Esophagus muscularis mucosa (tissue), 3 donors: ENCODE data around the gene OXCT2.
"Not testable (repeated sequence)": the region's sequence is repeated elsewhere in the genome, so short reads cannot be mapped to it uniquely, and the experiment has no call there.

ENCODE experiments used
- POLR2A ChIP-seq: fragments of 450-650 bp; IDR thresholded peaks from one replicate; pipeline ENCODE4 v1.6.1; 2017; ENCODE audit warnings: antibody characterized with exemption, moderate library complexity, mild to moderate bottlenecking, low read depth
- TF ChIP-seq, protein P1 (sequence below), 3 experiments: fragments of 200-600 bp in 2 of 3; fragments of 450-650 bp in 1 of 3; sonication (generic) in 2 of 3; IDR thresholded peaks; one replicate each; pipeline ENCODE4 v1.5.1; 2017 to 2019; ENCODE audit warnings: antibody characterized with exemption in 3 of 3, mild to moderate bottlenecking in 2 of 3, moderate library complexity in 1 of 3

DNA sequence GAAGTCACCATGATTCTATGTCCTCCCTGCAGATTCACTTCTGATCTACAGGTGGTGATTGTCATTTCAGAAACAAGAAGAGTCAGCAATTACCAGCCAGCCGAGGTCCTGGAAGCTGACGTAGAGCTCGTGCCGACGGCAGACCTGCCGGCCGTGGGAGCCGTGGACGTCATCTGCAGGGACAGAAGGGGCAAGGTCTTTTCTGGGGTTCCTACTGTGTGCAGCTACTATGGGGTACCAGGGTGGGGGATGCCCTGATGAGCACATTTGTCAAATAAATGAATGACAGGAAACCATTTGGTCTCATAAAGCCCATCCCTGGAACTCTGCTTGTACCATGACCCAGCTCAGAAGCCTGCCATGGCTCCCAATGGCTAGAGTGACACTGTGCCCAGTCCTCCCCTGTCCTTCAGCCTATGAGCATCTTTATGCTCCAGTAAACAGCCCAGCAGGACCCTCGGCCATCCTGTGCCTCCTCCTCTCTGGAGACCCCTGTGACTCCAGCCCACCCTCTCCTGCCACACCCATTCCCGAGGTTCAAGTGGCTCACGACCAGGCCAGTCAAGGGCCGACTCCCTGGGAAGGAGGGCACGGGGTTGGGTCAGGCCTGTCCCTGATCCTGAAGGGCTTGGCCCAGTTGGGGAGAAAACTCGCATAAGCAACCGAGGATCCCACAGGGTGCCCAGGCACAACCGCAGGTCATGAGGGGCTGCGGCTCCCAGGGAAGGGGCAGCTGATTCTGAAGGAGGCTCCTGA lies 7.4 kb downstream of the OXCT2 start:
- TF ChIP-seq, protein P1, sequence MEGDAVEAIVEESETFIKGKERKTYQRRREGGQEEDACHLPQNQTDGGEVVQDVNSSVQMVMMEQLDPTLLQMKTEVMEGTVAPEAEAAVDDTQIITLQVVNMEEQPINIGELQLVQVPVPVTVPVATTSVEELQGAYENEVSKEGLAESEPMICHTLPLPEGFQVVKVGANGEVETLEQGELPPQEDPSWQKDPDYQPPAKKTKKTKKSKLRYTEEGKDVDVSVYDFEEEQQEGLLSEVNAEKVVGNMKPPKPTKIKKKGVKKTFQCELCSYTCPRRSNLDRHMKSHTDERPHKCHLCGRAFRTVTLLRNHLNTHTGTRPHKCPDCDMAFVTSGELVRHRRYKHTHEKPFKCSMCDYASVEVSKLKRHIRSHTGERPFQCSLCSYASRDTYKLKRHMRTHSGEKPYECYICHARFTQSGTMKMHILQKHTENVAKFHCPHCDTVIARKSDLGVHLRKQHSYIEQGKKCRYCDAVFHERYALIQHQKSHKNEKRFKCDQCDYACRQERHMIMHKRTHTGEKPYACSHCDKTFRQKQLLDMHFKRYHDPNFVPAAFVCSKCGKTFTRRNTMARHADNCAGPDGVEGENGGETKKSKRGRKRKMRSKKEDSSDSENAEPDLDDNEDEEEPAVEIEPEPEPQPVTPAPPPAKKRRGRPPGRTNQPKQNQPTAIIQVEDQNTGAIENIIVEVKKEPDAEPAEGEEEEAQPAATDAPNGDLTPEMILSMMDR (IDR thresholded peaks at IDR 0.05) = not testable (repeated sequence)
- TF ChIP-seq POLR2A = not testable (repeated sequence)
